Activated effector memory CD4-positive, alpha-beta T cell treated with anti-CD3 and anti-CD28 coated beads, Interleukin-2, amount 50 U/mL, for 16 hours (primary cell): ENCODE data around the gene SCARF2.
"Not testable (repeated sequence)": the region's sequence is repeated elsewhere in the genome, so short reads cannot be mapped to it uniquely, and the experiment has no call there.

ENCODE experiments used
- DNase-seq: peaks from one replicate; pipeline ENCODE4 v3.0.0-alpha.2; 2020

The SCARF2 gene

DNA sequence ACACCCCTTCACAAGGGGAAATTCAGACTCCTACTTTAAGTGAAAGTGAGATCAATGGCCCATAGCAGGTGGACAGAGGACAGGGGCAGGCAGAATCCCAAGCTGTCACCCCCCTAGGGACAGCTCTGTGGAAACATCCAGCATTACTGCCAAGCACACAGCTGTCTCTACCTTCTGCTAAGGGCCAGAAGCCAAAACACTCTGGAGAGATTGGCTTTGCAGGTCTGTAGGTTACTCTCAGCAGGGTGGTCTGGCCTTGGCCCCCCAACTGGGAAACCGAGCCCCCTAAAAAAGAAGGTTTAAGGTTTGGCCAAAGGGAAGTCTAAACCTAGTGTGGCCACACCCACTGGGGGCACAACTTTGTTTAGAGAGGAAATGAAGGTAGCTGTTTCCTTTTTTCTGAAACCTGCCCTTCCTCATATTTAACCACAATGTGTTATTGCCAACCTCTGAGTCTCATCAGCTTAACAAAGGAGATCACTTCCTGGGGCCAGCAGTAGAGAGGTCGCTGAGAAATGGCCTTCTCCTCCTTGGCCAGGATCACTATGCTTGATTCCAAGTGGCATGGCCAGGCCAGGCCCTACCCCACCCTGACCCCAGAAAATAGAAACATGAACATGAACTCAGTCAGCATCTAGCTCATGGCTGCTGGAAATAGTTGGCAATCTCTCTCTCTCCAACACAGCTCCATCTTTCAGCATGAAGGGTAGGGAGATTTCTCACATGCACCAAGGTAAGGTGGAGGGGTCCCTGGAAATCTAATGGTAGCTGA is 25.9 kb upstream of the SCARF2 start:
- DNase-seq = peak; percentile 68

DNA sequence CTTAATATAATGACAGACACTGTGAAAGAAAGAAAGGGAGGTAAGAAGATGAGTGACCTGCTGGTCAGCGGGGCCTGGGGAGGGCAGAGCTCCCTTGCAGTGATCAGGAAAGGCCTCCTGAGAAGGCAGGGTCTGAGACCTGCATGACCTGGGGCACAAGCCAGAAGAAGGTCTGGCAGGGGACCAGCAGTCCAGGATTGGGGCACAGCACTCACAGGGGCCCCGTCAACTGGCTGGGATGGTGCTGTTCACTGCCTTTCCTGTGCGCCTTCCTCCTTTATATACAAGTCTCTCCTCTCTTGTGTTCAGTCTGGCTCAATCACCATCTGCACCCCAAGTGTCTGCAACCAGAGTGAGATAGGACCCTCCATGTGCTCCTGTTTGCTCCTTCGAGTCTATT is 22.2 kb upstream of the SCARF2 start:
- DNase-seq = no peak

GRCh38 chr22:20459152-20459542 is 21.5 kb upstream of the SCARF2 start:
- DNase-seq = no peak

GRCh38 chr22:20458530-20459151 is 21.0 kb upstream of the SCARF2 start:
- DNase-seq = no peak

DNA sequence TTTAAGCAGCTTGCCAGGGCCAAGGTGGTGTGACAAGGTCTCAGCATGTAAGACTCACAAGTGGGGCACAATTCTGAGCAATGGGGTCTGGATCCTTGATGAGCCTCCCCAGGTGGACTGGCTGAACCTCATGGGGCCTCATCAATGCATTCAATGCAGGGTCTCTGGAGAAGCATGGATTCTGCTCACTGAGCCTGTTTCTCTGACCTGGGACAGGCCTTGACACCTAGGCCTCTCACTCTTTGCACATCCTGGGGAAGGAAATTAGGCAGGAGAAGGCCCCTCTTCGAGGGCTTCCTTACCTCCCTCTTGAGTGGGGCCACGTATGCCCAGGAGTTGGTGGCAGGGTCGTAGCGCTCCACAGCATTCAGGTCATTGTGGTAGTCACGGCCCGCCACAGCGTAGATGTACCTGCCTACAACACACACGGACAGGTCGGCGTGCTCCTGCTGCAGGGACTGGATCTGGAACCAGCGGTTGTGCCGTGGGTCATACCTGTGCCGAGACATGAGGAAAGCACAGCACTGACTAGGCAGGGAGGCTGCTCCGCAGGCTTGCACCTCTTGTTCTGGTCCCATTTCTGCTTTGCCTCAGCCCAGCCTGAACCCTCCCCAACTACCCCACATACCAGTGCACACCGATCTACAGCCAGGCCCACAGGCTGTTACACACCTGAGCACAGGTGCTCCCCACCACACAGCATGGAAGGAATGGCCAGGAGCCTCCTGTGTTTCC is 20.0 kb upstream of the SCARF2 start:
- DNase-seq = no peak

GRCh38 chr22:20456722-20457076 is 19.1 kb upstream of the SCARF2 start:
- no peak for DNase-seq

DNA sequence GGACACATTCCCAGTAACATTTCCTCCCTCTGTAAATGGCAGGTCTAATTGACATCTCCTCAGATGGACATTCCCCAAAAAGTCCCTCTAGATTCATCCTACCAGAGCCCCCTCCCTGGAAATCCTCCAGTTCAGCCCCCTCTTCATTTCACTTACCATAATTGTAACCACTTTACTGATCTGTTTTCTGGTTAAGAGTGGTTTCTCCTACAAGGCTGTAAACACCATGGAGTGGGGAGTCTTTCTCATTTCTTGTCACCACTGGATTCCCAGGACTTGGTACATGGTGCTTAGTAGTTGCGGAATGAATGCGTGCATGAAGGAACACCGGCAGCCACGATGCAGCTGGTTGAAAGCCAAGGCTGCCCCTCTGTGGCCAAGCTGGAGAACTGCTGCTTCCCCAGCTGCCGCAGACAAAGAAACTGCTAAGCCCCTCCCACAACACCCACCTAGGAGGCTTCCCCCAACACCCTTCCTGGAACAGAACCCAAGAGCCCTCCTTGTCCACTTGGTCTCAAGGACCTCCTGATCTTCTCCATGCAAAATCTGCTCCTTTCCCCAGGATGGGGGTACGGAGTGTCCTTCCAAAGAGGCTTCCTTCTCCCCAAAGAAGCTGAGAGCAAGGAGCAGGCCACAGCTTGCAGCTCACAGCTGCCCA is 18.6 kb upstream of the SCARF2 start:
- DNase-seq = peak; percentile 90

GRCh38 chr22:20455709-20456063 is 18.1 kb upstream of the SCARF2 start:
- no peak for DNase-seq

GRCh38 chr22:20453222-20453621 is 15.6 kb upstream of the SCARF2 start:
- DNase-seq = no peak

GRCh38 chr22:20451920-20452319 is 14.3 kb upstream of the SCARF2 start:
- no peak for DNase-seq

DNA sequence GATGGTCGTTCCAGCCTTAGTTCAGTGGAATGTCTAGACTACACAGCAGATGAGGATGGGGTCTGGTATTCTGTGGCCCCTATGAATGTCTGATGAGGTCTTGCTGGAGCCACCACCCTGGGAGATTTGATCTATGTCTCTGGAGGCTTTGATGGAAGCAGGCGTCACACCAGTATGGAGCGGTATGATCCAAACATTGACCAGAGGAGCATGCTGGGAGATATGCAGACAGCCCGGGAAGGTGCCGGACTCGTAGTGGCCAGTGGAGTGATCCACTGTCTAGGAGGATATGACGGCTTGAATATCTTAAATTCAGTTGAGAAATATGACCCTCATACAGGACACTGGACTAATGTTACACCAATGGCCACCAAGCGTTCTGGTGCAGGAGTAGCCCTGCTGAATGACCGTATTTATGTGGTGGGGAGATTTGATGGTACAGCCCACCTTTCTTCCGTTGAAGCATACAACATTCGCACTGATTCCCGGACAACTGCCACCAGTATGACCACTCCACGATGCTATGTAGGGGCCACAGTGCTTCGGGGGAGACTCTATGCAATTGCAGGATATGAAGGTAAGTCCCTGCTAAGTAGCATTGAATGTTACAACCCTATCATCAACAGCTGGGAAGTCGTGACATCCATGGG is 13.6 kb upstream of the SCARF2 start:
- not testable (repeated sequence) for DNase-seq

DNA sequence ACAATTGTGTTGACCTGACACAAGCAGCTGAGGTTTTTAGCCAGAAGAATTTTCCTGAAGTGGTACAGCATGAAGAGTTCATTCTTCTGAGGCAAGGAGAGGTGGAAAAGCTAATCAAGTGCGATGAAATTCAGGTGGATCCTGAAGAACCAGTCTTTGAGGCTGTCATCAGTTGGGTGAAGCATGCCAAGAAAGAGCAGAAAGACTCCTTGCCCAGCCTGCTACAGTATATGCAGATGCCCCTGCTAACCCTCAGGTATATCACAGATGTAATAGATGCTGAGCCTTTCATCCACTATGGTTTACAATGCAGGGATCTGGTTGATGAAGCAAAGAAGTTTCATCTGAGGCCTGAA is 12.9 kb upstream of the SCARF2 start:
- no peak for DNase-seq

- no peak for DNase-seq
Observed at GRCh38 chr22:20449819-20450550, 12.4 kb upstream of the SCARF2 start.

DNA sequence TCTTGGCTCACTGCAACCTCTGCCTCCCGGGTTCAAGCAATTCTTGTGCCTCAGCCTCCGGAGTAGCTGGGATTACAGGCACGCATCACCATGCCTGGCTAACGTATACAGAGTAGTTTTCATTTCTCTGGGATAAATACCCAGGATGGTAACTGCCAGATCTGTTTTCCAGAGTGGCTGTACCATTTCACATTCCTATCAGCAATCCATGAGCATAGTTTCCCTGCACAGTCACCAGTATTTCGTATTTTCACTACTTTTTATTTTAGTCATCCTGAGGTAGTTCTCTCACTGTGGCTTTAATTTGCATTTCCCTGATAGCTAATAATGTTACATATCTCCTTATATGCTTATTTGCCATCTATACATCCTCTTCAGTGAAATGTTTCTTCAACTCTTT is 11.0 kb upstream of the SCARF2 start:
- DNase-seq = no peak

GRCh38 chr22:20446383-20446970 is 8.9 kb upstream of the SCARF2 start:
- peak; percentile 24 for DNase-seq

GRCh38 chr22:20444325-20444724 is 6.7 kb upstream of the SCARF2 start:
- peak; percentile 39 for DNase-seq

DNA sequence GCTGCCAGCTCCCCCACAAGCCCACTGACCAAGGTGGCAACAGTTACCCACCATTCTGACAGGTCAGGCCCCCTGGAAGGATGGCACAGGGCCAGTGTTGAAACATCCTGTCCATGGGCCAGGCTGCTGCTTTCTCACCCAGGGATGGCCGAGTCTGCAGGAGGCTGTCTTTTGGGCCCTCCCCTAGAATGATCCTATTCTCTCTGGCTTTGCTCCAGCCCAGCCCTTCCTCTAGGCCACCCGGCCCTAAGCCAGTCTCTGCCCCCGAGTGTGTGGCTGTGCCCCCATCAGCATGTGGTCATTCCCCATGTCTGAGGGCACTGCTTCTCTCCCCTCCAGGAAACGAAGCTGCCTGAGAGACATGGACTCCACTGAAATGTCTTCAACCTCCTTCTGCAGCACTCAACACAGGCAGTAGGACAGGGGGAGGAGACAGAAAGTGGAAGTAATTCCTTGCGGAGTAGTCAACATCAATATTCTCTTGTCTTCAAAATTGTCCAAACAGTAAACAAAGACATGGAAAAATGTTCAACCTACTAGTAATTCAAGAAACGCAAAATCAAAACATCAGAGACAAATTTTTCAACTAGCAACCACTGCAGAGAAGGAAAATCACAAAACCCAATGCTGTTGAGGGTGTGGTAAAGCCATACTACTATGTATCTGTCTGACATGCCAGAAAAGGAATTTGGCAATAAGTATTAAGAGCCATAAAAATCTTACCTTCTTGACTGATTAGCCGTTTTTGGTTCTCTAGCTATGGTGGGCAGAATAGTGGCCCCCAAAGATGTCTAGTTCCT is 5.1 kb upstream of the SCARF2 start:
- no peak for DNase-seq

GRCh38 chr22:20441631-20442484 is 4.2 kb upstream of the SCARF2 start:
- DNase-seq = no peak

GRCh38 chr22:20440637-20441591 is 3.3 kb upstream of the SCARF2 start:
- peak; percentile 56 for DNase-seq
